ENCODE results near the gene TTC21A. TPM values are rescaled to one million over a fixed set of nuclear protein-coding genes. Genes with fewer than 3 reads are reported as not detected.

The TTC21A gene
- total RNA-seq, 4 donors from 2014 or later = 2.8 to 16.3 (median 6.1) TPM

DNA sequence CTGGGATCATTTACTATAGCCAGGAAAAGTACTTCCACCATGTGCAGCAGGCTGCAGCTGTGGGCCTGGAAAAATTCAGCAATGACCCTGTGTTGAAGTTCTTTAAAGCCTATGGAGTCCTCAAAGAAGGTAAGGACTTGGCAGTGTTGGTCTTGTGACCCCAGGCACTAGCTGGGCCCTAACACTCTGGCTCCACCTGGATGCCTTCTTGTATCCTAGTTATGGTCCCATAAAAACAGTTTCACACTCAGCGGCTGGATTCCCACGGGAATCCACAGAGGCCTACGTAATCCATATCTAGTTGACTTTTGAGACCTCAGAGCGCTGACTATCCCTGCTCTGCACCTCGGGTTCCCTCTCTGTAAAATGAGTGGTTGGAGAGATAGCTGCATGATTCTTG is 1.6 kb downstream of the TTC21A start:
- no peaks in the 10 kb centered on the region for H3K36me3 ChIP-seq
- H3K27ac ChIP-seq = no peak overlapping the region
- DNase-seq = no peak
- no peak for TF ChIP-seq POLR2A (IDR thresholded peaks at IDR 0.05)
- TF ChIP-seq, protein P1, sequence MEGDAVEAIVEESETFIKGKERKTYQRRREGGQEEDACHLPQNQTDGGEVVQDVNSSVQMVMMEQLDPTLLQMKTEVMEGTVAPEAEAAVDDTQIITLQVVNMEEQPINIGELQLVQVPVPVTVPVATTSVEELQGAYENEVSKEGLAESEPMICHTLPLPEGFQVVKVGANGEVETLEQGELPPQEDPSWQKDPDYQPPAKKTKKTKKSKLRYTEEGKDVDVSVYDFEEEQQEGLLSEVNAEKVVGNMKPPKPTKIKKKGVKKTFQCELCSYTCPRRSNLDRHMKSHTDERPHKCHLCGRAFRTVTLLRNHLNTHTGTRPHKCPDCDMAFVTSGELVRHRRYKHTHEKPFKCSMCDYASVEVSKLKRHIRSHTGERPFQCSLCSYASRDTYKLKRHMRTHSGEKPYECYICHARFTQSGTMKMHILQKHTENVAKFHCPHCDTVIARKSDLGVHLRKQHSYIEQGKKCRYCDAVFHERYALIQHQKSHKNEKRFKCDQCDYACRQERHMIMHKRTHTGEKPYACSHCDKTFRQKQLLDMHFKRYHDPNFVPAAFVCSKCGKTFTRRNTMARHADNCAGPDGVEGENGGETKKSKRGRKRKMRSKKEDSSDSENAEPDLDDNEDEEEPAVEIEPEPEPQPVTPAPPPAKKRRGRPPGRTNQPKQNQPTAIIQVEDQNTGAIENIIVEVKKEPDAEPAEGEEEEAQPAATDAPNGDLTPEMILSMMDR (IDR thresholded peaks at IDR 0.05) = no peak
- no peaks in the 10 kb centered on the region for H3K27me3 ChIP-seq
- H3K9me3 ChIP-seq = no peaks in the 10 kb centered on the region
- H3K4me1 ChIP-seq = peaks cover 0 to under 1% of the 10 kb centered on the region in 2 donors
- H3K4me3 ChIP-seq = no peak overlapping the region
- intact Hi-C loops (cut with DNase I; ENCODE audit: low total_unique reads) = no loop called here

DNA sequence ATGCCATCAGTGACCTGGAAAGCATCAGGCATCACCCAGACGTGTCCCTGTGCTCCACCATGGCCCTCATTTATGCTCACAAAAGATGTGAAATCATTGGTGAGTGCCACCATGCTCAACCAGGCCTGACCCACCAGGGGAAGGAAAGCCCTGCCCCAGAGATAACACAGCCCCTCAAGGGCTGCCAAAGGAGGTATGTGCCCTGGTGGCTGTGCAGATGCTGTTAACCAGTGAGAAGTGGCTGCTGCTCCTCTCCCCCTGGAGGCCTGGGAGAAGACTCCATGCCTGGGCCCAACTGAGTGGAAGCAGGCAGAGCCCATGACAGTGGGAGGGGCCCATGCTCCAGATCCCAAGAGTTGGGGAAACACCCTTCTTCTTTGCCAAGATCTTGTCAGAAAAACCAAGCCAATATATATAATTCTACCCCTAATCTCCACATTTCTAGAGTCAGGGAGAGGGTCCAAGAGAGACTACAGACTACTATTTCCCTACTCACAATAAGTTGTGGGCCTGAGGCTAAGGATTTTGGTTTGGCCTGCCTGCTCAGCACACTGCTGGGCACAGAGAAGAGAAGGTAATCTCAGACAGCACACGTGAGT is 2.7 kb downstream of the TTC21A start:
- H3K4me1 ChIP-seq = no peaks in the 10 kb centered on the region
- no peak overlapping the region for H3K4me3 ChIP-seq
- no peak overlapping the region for H3K27ac ChIP-seq
- DNase-seq = no peak
- intact Hi-C loops (cut with DNase I; ENCODE audit: low total_unique reads) = no loop called here
- no peaks in the 10 kb centered on the region for H3K27me3 ChIP-seq
- no peaks in the 10 kb centered on the region for H3K36me3 ChIP-seq
- TF ChIP-seq, protein P1 (IDR thresholded peaks at IDR 0.05) = no peak
- no peak for TF ChIP-seq POLR2A (IDR thresholded peaks at IDR 0.05)
- no peaks in the 10 kb centered on the region for H3K9me3 ChIP-seq

DNA sequence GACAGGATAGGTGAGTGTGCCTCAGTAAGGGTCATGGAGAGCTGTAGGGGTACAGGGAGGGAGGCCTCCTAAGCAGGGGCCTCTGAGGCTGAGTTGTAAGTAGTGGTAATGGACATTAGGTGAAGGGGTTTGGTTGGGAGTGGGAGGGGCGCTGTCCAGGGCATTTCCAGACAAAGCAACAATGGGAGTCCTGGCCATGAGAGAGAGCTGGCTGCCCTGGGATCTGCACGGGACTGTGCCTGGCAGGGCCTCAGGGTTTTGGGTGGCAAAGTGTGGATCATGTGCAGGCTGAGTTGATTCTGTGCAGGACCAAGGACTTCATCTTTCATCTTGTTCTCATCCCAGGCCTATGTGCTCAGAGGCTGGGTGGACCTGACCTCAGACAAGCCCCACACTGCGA is 4.6 kb downstream of the TTC21A start:
- no peak overlapping the region for H3K4me3 ChIP-seq
- no peak for DNase-seq
- no peaks in the 10 kb centered on the region for H3K9me3 ChIP-seq
- no peak overlapping the region for H3K27ac ChIP-seq
- no peaks in the 10 kb centered on the region for H3K4me1 ChIP-seq
- H3K36me3 ChIP-seq = no peaks in the 10 kb centered on the region
- intact Hi-C loops (cut with DNase I; ENCODE audit: low total_unique reads) = no loop called here
- TF ChIP-seq POLR2A (IDR thresholded peaks at IDR 0.05) = no peak
- TF ChIP-seq, protein P1 (IDR thresholded peaks at IDR 0.05) = no peak
- no peaks in the 10 kb centered on the region for H3K27me3 ChIP-seq

DNA sequence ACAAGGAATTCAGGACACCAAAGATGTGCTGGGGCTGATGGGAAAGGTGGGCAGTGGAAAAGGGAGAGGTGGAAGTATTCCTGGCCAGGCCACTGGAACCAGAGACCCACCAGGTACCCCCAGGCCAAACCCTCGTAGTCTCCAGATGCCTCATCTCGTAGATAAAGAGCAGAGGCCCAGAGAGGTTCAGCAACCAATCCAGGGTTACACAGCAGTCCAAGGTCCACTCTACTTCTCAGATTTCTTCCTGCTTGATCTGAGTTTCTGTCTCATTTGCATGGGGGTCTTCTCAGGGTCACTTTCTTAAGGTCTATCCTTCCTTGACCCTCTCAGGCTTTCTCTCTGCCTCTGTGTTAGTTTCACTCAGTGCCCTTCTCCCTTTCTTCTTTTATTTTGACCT is 5.1 kb downstream of the TTC21A start:
- H3K36me3 ChIP-seq = no peaks in the 10 kb centered on the region
- H3K27ac ChIP-seq = no peak overlapping the region
- TF ChIP-seq POLR2A (IDR thresholded peaks at IDR 0.05) = no peak
- TF ChIP-seq, protein P1 (IDR thresholded peaks at IDR 0.05) = no peak
- intact Hi-C loops (cut with DNase I; ENCODE audit: low total_unique reads) = no loop called here
- no peaks in the 10 kb centered on the region for H3K4me1 ChIP-seq
- no peaks in the 10 kb centered on the region for H3K27me3 ChIP-seq
- no peak overlapping the region for H3K4me3 ChIP-seq
- no peaks in the 10 kb centered on the region for H3K9me3 ChIP-seq
- DNase-seq = no peak

DNA sequence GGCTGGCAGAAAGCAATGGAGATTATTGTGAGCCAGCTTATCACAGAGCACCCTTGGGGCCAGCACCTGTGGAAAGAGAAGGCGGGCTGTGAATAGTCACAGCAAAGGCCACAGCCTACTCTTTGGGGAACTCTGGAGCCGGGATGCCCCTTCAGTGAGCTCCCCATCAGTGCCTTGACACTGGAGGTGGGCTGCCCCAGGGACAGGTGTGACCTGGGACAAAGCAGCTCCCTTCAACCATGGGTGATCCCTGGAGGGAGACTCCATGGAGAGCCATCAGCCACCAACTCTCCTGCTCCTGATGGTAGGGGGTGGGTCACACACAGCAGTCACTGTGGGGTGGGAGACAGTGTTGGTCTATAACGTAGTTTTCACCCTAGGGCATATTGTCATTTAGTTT is 5.8 kb downstream of the TTC21A start:
- intact Hi-C loops (cut with DNase I; ENCODE audit: low total_unique reads) = no loop called here
- no peaks in the 10 kb centered on the region for H3K36me3 ChIP-seq

More for the DNA sequence above, 5.8 kb downstream of the TTC21A start:
- TF ChIP-seq, protein P1 (IDR thresholded peaks at IDR 0.05) = no peak
- no peak for TF ChIP-seq POLR2A (IDR thresholded peaks at IDR 0.05)
- no peak overlapping the region for H3K27ac ChIP-seq
- no peaks in the 10 kb centered on the region for H3K4me1 ChIP-seq
- DNase-seq = no peak
- H3K9me3 ChIP-seq = no peaks in the 10 kb centered on the region
- no peaks in the 10 kb centered on the region for H3K27me3 ChIP-seq
- no peak overlapping the region for H3K4me3 ChIP-seq
